Fibroblast of mammary gland (primary cell): ENCODE measurements around the gene ANKRD63.

Experiments used
- DNase-seq: peaks from one replicate; pipeline ENCODE4 v3.0.0-alpha.2; 2010; ENCODE audit warnings: low read depth
- H3K4me3 ChIP-seq: 2 replicates; pipeline ENCODE4 v1.5.1; 2011; ENCODE audit warnings: low read depth, mild to moderate bottlenecking, low read length, moderate library complexity; ENCODE audit not compliant: control insufficient read depth
- CTCF ChIP-seq: conservative IDR thresholded peaks from 2 replicates; pipeline ENCODE4 v1.5.1; 2011; ENCODE audit warnings: low read depth, low read length, inconsistent platforms; ENCODE audit not compliant: control insufficient read depth, insufficient read depth

ANKRD63 gene

GRCh38 chr15:40255033-40255432 lies 27.8 kb downstream of the ANKRD63 start:
- TF ChIP-seq CTCF, result no peak
- no peak for DNase-seq
- H3K4me3 ChIP-seq, result no peak overlapping the region

GRCh38 chr15:40254452-40254851 lies 28.4 kb downstream of the ANKRD63 start:
- no peak overlapping the region for H3K4me3 ChIP-seq
- DNase-seq, result no peak
- TF ChIP-seq CTCF, result no peak

- no peak overlapping the region for H3K4me3 ChIP-seq
- no peak for TF ChIP-seq CTCF
- DNase-seq, result no peak
These were observed 29.6 kb downstream of the ANKRD63 start for GRCh38 chr15:40253167-40253790.

- no peak overlapping the region for H3K4me3 ChIP-seq
- no peak for DNase-seq
- no peak for TF ChIP-seq CTCF
These were observed 30.3 kb downstream of the ANKRD63 start for GRCh38 chr15:40252438-40253166.

GRCh38 chr15:40252141-40252437 lies 30.8 kb downstream of the ANKRD63 start:
- TF ChIP-seq CTCF, result no peak
- no peak overlapping the region for H3K4me3 ChIP-seq
- DNase-seq, result no peak

GRCh38 chr15:40251486-40252140 lies 31.3 kb downstream of the ANKRD63 start:
- no peak for TF ChIP-seq CTCF

More at GRCh38 chr15:40251486-40252140, 31.3 kb downstream of the ANKRD63 start:
- no peak for DNase-seq
- H3K4me3 ChIP-seq, result no peak overlapping the region
